Liver (tissue), 9 donors: ENCODE results near the gene CCDC141. TPM values are rescaled to one million over a fixed set of nuclear protein-coding genes. Genes with fewer than 3 reads are reported as not detected.

ENCODE experiments used
- DNase-seq: peaks from one replicate; pipeline ENCODE4 v3.0.0-alpha.2; 2017; ENCODE audit warnings: low spot score
- H3K27ac ChIP-seq, 2 donors: one replicate each; pipeline ENCODE4 v1.7.0; 2013; ENCODE audit warnings: inconsistent platforms in 2 of 2, low read length in 2 of 2, control low read depth in 1 of 2, low read depth in 1 of 2, mild to moderate bottlenecking in 1 of 2
- H3K27me3 ChIP-seq, 4 donors: one replicate each; pipeline versions ENCODE4 v1.6.1 to v1.7.0; 2013; ENCODE audit warnings: low read length in 3 of 4, inconsistent platforms in 1 of 4, mild to moderate bottlenecking in 1 of 4, moderate library complexity in 1 of 4; ENCODE audit not compliant: control insufficient read depth in 4 of 4, insufficient read depth in 4 of 4
- H3K36me3 ChIP-seq, 4 donors: one replicate each; pipeline versions ENCODE4 v1.6.1 to v1.7.0; 2013; ENCODE audit warnings: low read length in 3 of 4, mild to moderate bottlenecking in 3 of 4, low read depth in 1 of 4, moderate library complexity in 1 of 4; ENCODE audit not compliant: control insufficient read depth in 4 of 4, insufficient read depth in 3 of 4
- H3K4me1 ChIP-seq, 4 donors: one replicate each; pipeline versions ENCODE4 v1.6.1 to v1.7.0; 2013; ENCODE audit warnings: low read length in 3 of 4, mild to moderate bottlenecking in 3 of 4, moderate library complexity in 1 of 4; ENCODE audit not compliant: control insufficient read depth in 4 of 4, insufficient read depth in 4 of 4
- H3K4me3 ChIP-seq, 3 donors: one replicate each; pipeline versions ENCODE4 v1.6.1 to v1.7.0; 2013; ENCODE audit warnings: low read length in 3 of 3, control low read depth in 1 of 3, low read depth in 1 of 3, mild to moderate bottlenecking in 1 of 3
- H3K9ac ChIP-seq, 2 donors: one replicate each; pipeline ENCODE4 v1.7.0; 2013; ENCODE audit warnings: low read length in 2 of 2, mild to moderate bottlenecking in 2 of 2, moderate library complexity in 2 of 2, control low read depth in 1 of 2, low read depth in 1 of 2
- H3K9me3 ChIP-seq, 4 donors: one replicate each; pipeline versions ENCODE4 v1.6.1 to v1.7.0; 2013; ENCODE audit warnings: low read length in 3 of 4; ENCODE audit not compliant: control insufficient read depth in 4 of 4
- EGR1 ChIP-seq, 2 donors: IDR thresholded peaks; 2 replicates each; pipeline ENCODE4 v1.6.1; 2016 to 2018; ENCODE audit warnings: antibody characterized with exemption in 2 of 2, low read depth in 2 of 2
- FOXA1 ChIP-seq: IDR thresholded peaks from 2 replicates; pipeline ENCODE4 v1.6.1; 2016; ENCODE audit warnings: antibody characterized with exemption
- FOXA2 ChIP-seq: IDR thresholded peaks from 2 replicates; pipeline ENCODE4 v1.6.1; 2016; ENCODE audit warnings: antibody characterized with exemption
- GABPA ChIP-seq, 2 donors: IDR thresholded peaks in 1 of 2; conservative IDR thresholded peaks in 1 of 2; 2 replicates each; pipeline ENCODE4 v1.6.1; 2016; ENCODE audit warnings: antibody characterized with exemption in 2 of 2, mild to moderate bottlenecking in 1 of 2, moderate library complexity in 1 of 2
- HNF4A ChIP-seq, 2 donors: conservative IDR thresholded peaks; 2 replicates each; pipeline ENCODE4 v1.6.1; 2016; ENCODE audit warnings: antibody characterized with exemption in 2 of 2, mild to moderate bottlenecking in 2 of 2
- HNF4G ChIP-seq: IDR thresholded peaks from 2 replicates; pipeline ENCODE4 v1.6.1; 2016; ENCODE audit warnings: antibody characterized with exemption
- JUND ChIP-seq, 2 donors: IDR thresholded peaks; 2 replicates each; pipeline ENCODE4 v1.6.1; 2016; ENCODE audit warnings: antibody characterized with exemption in 2 of 2
- NR2F2 ChIP-seq: IDR thresholded peaks from 2 replicates; pipeline ENCODE4 v1.6.1; 2016; ENCODE audit warnings: antibody characterized with exemption
- RAD21 ChIP-seq, 2 donors: IDR thresholded peaks; 2 replicates each; pipeline ENCODE4 v1.6.1; 2016; ENCODE audit warnings: antibody characterized with exemption in 2 of 2, mild to moderate bottlenecking in 2 of 2
- RXRA ChIP-seq, 2 donors: IDR thresholded peaks; 2 replicates each; pipeline ENCODE4 v1.6.1; 2017 to 2018; ENCODE audit warnings: antibody characterized with exemption in 2 of 2, mild to moderate bottlenecking in 1 of 2
- SP1 ChIP-seq: IDR thresholded peaks from 2 replicates; pipeline ENCODE4 v1.6.1; 2018; ENCODE audit warnings: antibody characterized with exemption, mild to moderate bottlenecking
- TAF1 ChIP-seq: conservative IDR thresholded peaks from 2 replicates; pipeline ENCODE4 v1.6.1; 2016; ENCODE audit warnings: antibody characterized with exemption, mild to moderate bottlenecking
- YY1 ChIP-seq: IDR thresholded peaks from 2 replicates; pipeline ENCODE4 v1.6.1; 2016; ENCODE audit warnings: antibody characterized with exemption, mild to moderate bottlenecking
- WGBS: extraction: QIAGEN DNeasy Blood & Tissue Kit; methylation state at CpG from one replicate; pipeline ENCODE4 v1.1.7; 2013; 5-methylcytosine and 5-hydroxymethylcytosine counted together
- polyA plus RNA-seq, 2 donors: library from polyadenylated mRNA; stranded (reverse) in 1 of 2; unstranded in 1 of 2; fragments of 200-250 nt in 1 of 2; fragments of >200 nt in 1 of 2; fragmentation: Nextera tagmentation in 1 of 2; extraction: Ambion mirVana in 1 of 2; gene quantifications; one replicate each; pipeline versions ENCODE4 v1.2.1 to v1.2.3, GENCODE V29; 2013 to 2015
- total RNA-seq, 2 donors: library from RNA; depleted of rRNA; stranded (reverse); fragments of >200 nt; gene quantifications; one replicate each; pipeline ENCODE4 v1.2.3, GENCODE V29; 2014
- TF ChIP-seq, protein P1 (sequence below): IDR thresholded peaks from 2 replicates; pipeline ENCODE4 v1.6.1; 2016; ENCODE audit warnings: antibody characterized with exemption
- TF ChIP-seq, protein P2 (sequence below): IDR thresholded peaks from 2 replicates; pipeline ENCODE4 v1.6.1; 2016; ENCODE audit warnings: antibody characterized with exemption
- TF ChIP-seq, protein P3 (sequence below): IDR thresholded peaks from 2 replicates; pipeline ENCODE4 v1.6.1; 2016; ENCODE audit warnings: antibody characterized with exemption, mild to moderate bottlenecking
- TF ChIP-seq, protein P4 (sequence below): IDR thresholded peaks from 2 replicates; pipeline ENCODE4 v1.6.1; 2016; ENCODE audit warnings: antibody characterized with exemption
- donor health status: healthy.
- donor health status: healthy.
- donor health status: healthy.
- donor health status: healthy.
- donor health status: healthy.

CCDC141 gene
- total and polyA plus RNA-seq, 4 donors, result 0.05 to 1.0 (median 0.39) TPM

GRCh38 chr2:178846458-178846802, 203.5 kb downstream of the CCDC141 start:
- Histone ChIP-seq H3K27me3 (no peaks in the 10 kb centered on the region), H3K36me3 (no peaks in the 10 kb centered on the region), H3K9me3 (no peaks in the 10 kb centered on the region), H3K4me3 (no peak overlapping the region), H3K9ac (no peak overlapping the region), H3K27ac (no peak overlapping the region), H3K4me1 (no peaks in the 10 kb centered on the region)
- DNase-seq, result no peak
- TF ChIP-seq YY1, result no peak
- TF ChIP-seq EGR1 (IDR thresholded peaks at IDR 0.05; ENCODE audit: low read depth in 2 of 2), result no peak
- TF ChIP-seq FOXA1, result no peak
- no peak for TF ChIP-seq HNF4G
- TF ChIP-seq JUND (IDR thresholded peaks at IDR 0.05), result no peak
- no peak for TF ChIP-seq TAF1
- no peak for TF ChIP-seq GABPA (IDR thresholded peaks at IDR 0.05 in 1 of 2, conservative IDR thresholded peaks at IDR 0.05 in 1 of 2)
- no peak for TF ChIP-seq FOXA2
- TF ChIP-seq HNF4A (conservative IDR thresholded peaks at IDR 0.05), result no peak
- TF ChIP-seq RAD21 (IDR thresholded peaks at IDR 0.05), result no peak
- TF ChIP-seq, protein P1, sequence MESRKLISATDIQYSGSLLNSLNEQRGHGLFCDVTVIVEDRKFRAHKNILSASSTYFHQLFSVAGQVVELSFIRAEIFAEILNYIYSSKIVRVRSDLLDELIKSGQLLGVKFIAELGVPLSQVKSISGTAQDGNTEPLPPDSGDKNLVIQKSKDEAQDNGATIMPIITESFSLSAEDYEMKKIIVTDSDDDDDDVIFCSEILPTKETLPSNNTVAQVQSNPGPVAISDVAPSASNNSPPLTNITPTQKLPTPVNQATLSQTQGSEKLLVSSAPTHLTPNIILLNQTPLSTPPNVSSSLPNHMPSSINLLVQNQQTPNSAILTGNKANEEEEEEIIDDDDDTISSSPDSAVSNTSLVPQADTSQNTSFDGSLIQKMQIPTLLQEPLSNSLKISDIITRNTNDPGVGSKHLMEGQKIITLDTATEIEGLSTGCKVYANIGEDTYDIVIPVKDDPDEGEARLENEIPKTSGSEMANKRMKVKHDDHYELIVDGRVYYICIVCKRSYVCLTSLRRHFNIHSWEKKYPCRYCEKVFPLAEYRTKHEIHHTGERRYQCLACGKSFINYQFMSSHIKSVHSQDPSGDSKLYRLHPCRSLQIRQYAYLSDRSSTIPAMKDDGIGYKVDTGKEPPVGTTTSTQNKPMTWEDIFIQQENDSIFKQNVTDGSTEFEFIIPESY, result no peak
- TF ChIP-seq, protein P2, sequence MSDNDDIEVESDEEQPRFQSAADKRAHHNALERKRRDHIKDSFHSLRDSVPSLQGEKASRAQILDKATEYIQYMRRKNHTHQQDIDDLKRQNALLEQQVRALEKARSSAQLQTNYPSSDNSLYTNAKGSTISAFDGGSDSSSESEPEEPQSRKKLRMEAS, result no peak
- TF ChIP-seq, protein P3, sequence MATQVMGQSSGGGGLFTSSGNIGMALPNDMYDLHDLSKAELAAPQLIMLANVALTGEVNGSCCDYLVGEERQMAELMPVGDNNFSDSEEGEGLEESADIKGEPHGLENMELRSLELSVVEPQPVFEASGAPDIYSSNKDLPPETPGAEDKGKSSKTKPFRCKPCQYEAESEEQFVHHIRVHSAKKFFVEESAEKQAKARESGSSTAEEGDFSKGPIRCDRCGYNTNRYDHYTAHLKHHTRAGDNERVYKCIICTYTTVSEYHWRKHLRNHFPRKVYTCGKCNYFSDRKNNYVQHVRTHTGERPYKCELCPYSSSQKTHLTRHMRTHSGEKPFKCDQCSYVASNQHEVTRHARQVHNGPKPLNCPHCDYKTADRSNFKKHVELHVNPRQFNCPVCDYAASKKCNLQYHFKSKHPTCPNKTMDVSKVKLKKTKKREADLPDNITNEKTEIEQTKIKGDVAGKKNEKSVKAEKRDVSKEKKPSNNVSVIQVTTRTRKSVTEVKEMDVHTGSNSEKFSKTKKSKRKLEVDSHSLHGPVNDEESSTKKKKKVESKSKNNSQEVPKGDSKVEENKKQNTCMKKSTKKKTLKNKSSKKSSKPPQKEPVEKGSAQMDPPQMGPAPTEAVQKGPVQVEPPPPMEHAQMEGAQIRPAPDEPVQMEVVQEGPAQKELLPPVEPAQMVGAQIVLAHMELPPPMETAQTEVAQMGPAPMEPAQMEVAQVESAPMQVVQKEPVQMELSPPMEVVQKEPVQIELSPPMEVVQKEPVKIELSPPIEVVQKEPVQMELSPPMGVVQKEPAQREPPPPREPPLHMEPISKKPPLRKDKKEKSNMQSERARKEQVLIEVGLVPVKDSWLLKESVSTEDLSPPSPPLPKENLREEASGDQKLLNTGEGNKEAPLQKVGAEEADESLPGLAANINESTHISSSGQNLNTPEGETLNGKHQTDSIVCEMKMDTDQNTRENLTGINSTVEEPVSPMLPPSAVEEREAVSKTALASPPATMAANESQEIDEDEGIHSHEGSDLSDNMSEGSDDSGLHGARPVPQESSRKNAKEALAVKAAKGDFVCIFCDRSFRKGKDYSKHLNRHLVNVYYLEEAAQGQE, result no peak
- no peak for TF ChIP-seq NR2F2
- no peak for TF ChIP-seq RXRA (IDR thresholded peaks at IDR 0.05)
- TF ChIP-seq, protein P4, sequence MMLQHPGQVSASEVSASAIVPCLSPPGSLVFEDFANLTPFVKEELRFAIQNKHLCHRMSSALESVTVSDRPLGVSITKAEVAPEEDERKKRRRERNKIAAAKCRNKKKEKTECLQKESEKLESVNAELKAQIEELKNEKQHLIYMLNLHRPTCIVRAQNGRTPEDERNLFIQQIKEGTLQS, result no peak
- WGBS, result 79% methylated on average over 2 of the region's 2 CpGs

GRCh38 chr2:178845566-178846457, 204.1 kb downstream of the CCDC141 start:
- Histone ChIP-seq H3K36me3 (no peaks in the 10 kb centered on the region), H3K4me3 (no peak overlapping the region), H3K27me3 (no peaks in the 10 kb centered on the region), H3K4me1 (no peaks in the 10 kb centered on the region), H3K9me3 (no peaks in the 10 kb centered on the region), H3K27ac (no peak overlapping the region), H3K9ac (no peak overlapping the region)
- TF ChIP-seq SP1, result no peak
- no peak for TF ChIP-seq HNF4A (conservative IDR thresholded peaks at IDR 0.05)
- TF ChIP-seq RXRA (IDR thresholded peaks at IDR 0.05), result no peak
- DNase-seq, result no peak
- 60% methylated on average over 2 of the region's 2 CpGs for WGBS
